HCT116 (cell line): ENCODE measurements around the gene TNFRSF21. TPM values are rescaled to one million over a fixed set of nuclear protein-coding genes. Genes with fewer than 3 reads are reported as not detected.

Experiments used
- ATAC-seq: fragments of 200-7000 bp; cut with Tn5 transposase; 2 replicates; pipeline ENCODE4 v1.9.1; 2020; ENCODE audit warnings: mild to moderate bottlenecking, moderate library complexity
- BruUV-seq: library from RNA; stranded (reverse); fragments of 400-500 nt; replicated peaks from 2 replicates; lab custom pipeline; 2021; lab: Mats Ljungman, UMichigan
- CTCF ChIA-PET: fragments of 300-600 bp; sonication (Branson Sonifier 250); formaldehyde crosslinking; loops from one replicate; lab custom pipeline; 2021; ENCODE audit warnings: antibody characterized with exemption; lab: Charles Lee
- POLR2A ChIA-PET: fragments of 300-600, 350-600 bp; sonication (Branson Sonifier 250); formaldehyde crosslinking; loops from one replicate; lab custom pipeline; 2021; ENCODE audit warnings: antibody characterized with exemption; lab: Charles Lee
- RAD21 ChIA-PET, 2 experiments: fragments of 300-600 bp; sonication (Branson Sonifier 250); formaldehyde crosslinking; loops; one replicate each; lab custom pipeline; 2023; ENCODE audit warnings: low total read pairs in 2 of 2; ENCODE audit not compliant: uncharacterized antibody in 2 of 2, unreplicated experiment in 2 of 2, low non-redundant PET in 1 of 2; lab: Charles Lee
- DNase-seq: peaks from one replicate; pipeline ENCODE4 v3.0.0-alpha.2; 2010; ENCODE audit warnings: low read depth, low spot score
- H2AFZ ChIP-seq: fragments of 200-600 bp; shearing (Covaris generic), sonication (generic); 2 replicates; pipeline ENCODE4 v1.6.1; 2017; ENCODE audit warnings: low read depth, mixed run types, mixed read lengths, antibody characterized with exemption, low read length; ENCODE audit not compliant: poor library complexity, severe bottlenecking
- H3K27ac ChIP-seq: 2 replicates; pipeline ENCODE4 v1.5.1; 2012; ENCODE audit warnings: low read depth, low read length
- H3K27me3 ChIP-seq: fragments of 200-600 bp; sonication (generic); 2 replicates; pipeline ENCODE4 v1.6.1; 2016; ENCODE audit warnings: mixed run types, low read length, mixed read lengths; ENCODE audit not compliant: insufficient read depth
- H3K36me3 ChIP-seq, 2 experiments: fragments of 200-500 bp in 1 of 2; fragments of 200-600 bp in 1 of 2; sonication (Bioruptor generic) in 1 of 2; sonication (generic) in 1 of 2; 2 replicates each; pipeline versions ENCODE4 v1.5.1 to v1.6.1; 2014 to 2016; ENCODE audit warnings: low read length in 2 of 2, inconsistent platforms in 1 of 2, mixed read lengths in 1 of 2, mixed run types in 1 of 2; ENCODE audit not compliant: insufficient read depth in 2 of 2, control insufficient read depth in 1 of 2
- H3K4me1 ChIP-seq, 2 experiments: fragments of 200-600 bp in 1 of 2; sonication (generic) in 1 of 2; 2 replicates each; pipeline versions ENCODE4 v1.5.1 to v1.6.1; 2012 to 2017; ENCODE audit warnings: low read length in 2 of 2, inconsistent platforms in 1 of 2, mild to moderate bottlenecking in 1 of 2, mixed read lengths in 1 of 2, mixed run types in 1 of 2, moderate library complexity in 1 of 2; ENCODE audit not compliant: insufficient read depth in 2 of 2, control insufficient read depth in 1 of 2
- H3K4me2 ChIP-seq: fragments of 200-600 bp; sonication (generic); 2 replicates; pipeline ENCODE4 v1.6.1; 2017; ENCODE audit warnings: mixed run types, low read length, mixed read lengths
- H3K4me3 ChIP-seq, 2 experiments: fragments of 200-600 bp in 1 of 2; sonication (generic) in 1 of 2; replicated peaks in 1 of 2; 2 replicates each; pipeline ENCODE4 v1.5.1; 2011 to 2016; ENCODE audit warnings: low read length in 2 of 2, control low read depth in 1 of 2, low read depth in 1 of 2, mild to moderate bottlenecking in 1 of 2, mixed read lengths in 1 of 2, mixed run types in 1 of 2
- H3K79me2 ChIP-seq: fragments of 200-600 bp; sonication (generic); 2 replicates; pipeline ENCODE4 v1.6.1; 2017; ENCODE audit warnings: mild to moderate bottlenecking, mixed run types, low read length, moderate library complexity, mixed read lengths; ENCODE audit not compliant: insufficient read depth
- H3K9ac ChIP-seq: fragments of 200-600 bp; sonication (generic); 2 replicates; pipeline ENCODE4 v1.6.1; 2016; ENCODE audit warnings: low read length, mixed read lengths
- H3K9me2 ChIP-seq: fragments of 200-600 bp; sonication (generic), shearing (Covaris generic); 2 replicates; pipeline ENCODE4 v1.6.1; 2017; ENCODE audit warnings: mixed run types, mild to moderate bottlenecking, moderate library complexity; ENCODE audit not compliant: insufficient read depth
- H3K9me3 ChIP-seq, 2 experiments: fragments of 200-500 bp in 1 of 2; fragments of 200-600 bp in 1 of 2; sonication (Bioruptor generic) in 1 of 2; sonication (generic) in 1 of 2; 2 replicates each; pipeline ENCODE4 v1.6.1; 2014 to 2017; ENCODE audit warnings: low read length in 2 of 2, mixed read lengths in 2 of 2, inconsistent platforms in 1 of 2, low read depth in 1 of 2, mild to moderate bottlenecking in 1 of 2, mixed run types in 1 of 2, moderate library complexity in 1 of 2; ENCODE audit not compliant: control insufficient read depth in 1 of 2, insufficient read depth in 1 of 2
- H4K20me1 ChIP-seq: fragments of 200-600 bp; sonication (generic), shearing (Covaris generic); 2 replicates; pipeline ENCODE4 v1.6.1; 2017; ENCODE audit warnings: mixed run types, mild to moderate bottlenecking, moderate library complexity; ENCODE audit not compliant: insufficient read depth
- CBX3 ChIP-seq: IDR thresholded peaks from 2 replicates; pipeline ENCODE4 v1.6.1; 2012; ENCODE audit warnings: low read depth
- CEBPB ChIP-seq: IDR thresholded peaks from 2 replicates; pipeline ENCODE4 v1.6.1; 2012; ENCODE audit warnings: low read depth
- EZH2 ChIP-seq: fragments of 200-600 bp; sonication (generic); IDR thresholded peaks from 2 replicates; pipeline ENCODE4 v1.6.1; 2017; ENCODE audit warnings: antibody characterized with exemption, mixed run types
- EZH2phosphoT487 ChIP-seq: fragments of 200-600 bp; IDR thresholded peaks from 2 replicates; pipeline ENCODE4 v1.6.1; 2018; ENCODE audit warnings: antibody characterized with exemption, borderline replicate concordance
- SIN3A ChIP-seq: IDR thresholded peaks from 2 replicates; pipeline ENCODE4 v1.6.1; 2012; ENCODE audit warnings: low read depth
- SP1 ChIP-seq: IDR thresholded peaks from 2 replicates; pipeline ENCODE4 v1.6.1; 2012; ENCODE audit warnings: low read depth
- ZFX ChIP-seq: fragments of 450-650 bp; IDR thresholded peaks from 2 replicates; pipeline ENCODE4 v1.6.1; 2017
- ZNF274 ChIP-seq: fragments of 200-500 bp; sonication (Bioruptor generic); IDR thresholded peaks from 2 replicates; pipeline ENCODE4 v1.6.1; 2014; ENCODE audit warnings: mild to moderate bottlenecking, low read depth, low read length, inconsistent platforms
- intact Hi-C: fragments of 100-400 bp; cut with micrococcal nuclease; formaldehyde crosslinking; loops from 2 replicates; pipeline ENCODE4 v1.10.0; 2022
- total RNA-seq: library from RNA; stranded (reverse); gene quantifications from one replicate; pipeline ENCODE4 v1.2.1, GENCODE V29; 2021; ENCODE audit not compliant: unreplicated experiment
- TF ChIP-seq, protein P1 (sequence below): IDR thresholded peaks from 2 replicates; pipeline ENCODE4 v1.6.1; 2012
- TF ChIP-seq, protein P2 (sequence below): IDR thresholded peaks from 2 replicates; pipeline ENCODE4 v1.6.1; 2011; ENCODE audit warnings: mild to moderate bottlenecking, low read length, moderate library complexity; ENCODE audit not compliant: insufficient replicate concordance; ENCODE audit errors: extremely low read depth
- TF ChIP-seq, protein P3 (sequence below): IDR thresholded peaks from 2 replicates; pipeline ENCODE4 v1.6.1; 2012; ENCODE audit warnings: low read depth

The TNFRSF21 gene
- total RNA-seq, 1 experiment from 2014 or later, result 48.3 TPM

DNA sequence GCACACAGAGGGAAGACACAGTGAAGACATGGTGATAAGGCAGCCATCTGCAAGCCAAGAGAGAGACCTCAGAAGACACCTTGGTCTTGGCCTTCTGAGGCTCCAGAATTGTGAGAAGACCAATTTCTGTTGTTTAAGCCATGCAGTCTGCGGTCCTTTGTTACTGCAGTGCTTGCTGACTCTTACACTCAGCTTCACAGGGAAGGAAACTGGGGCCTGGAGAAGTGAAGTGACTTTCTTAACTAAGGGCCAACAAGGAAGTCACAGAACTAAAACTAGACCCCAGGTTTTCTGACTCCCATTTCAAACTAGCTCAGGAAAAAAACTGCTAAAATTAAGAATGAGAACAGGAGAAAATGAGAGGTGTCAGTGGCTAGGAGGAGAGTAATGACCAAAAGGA, 74.3 kb downstream of the TNFRSF21 start:
- H3K9me2 ChIP-seq, result no peaks in the 10 kb centered on the region
- no peaks in the 10 kb centered on the region for H3K27me3 ChIP-seq
- CTCF ChIA-PET, result no interaction called here
- no peak overlapping the region for H2AFZ ChIP-seq
- peaks cover 7 to 16% of the 10 kb centered on the region in 2 experiments; a peak in 3 of 4 replicates for H3K36me3 ChIP-seq
- DNase-seq (no peak), ATAC-seq (no peak)
- no peaks in the 10 kb centered on the region for H3K9me3 ChIP-seq
- intact Hi-C loops, result no loop called here
- no peak overlapping the region for H3K4me3 ChIP-seq
- RAD21 ChIA-PET, result no interaction called here
- no peak overlapping the region for H3K4me2 ChIP-seq
- no peak overlapping the region for H3K27ac ChIP-seq
- H3K4me1 ChIP-seq, result peaks cover 0 to 5% of the 10 kb centered on the region in 2 experiments; a peak in 1 of 4 replicates
- H3K9ac ChIP-seq, result no peak overlapping the region
- TF ChIP-seq EZH2 (no peak), CBX3 (no peak)
- TF ChIP-seq, protein P1, sequence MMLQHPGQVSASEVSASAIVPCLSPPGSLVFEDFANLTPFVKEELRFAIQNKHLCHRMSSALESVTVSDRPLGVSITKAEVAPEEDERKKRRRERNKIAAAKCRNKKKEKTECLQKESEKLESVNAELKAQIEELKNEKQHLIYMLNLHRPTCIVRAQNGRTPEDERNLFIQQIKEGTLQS, result no peak
- peaks cover 34% of the 10 kb centered on the region; the same call in 1 of the 2 replicates for H3K79me2 ChIP-seq
- BruUV-seq, result no TSS peak
- no peaks in the 10 kb centered on the region for H4K20me1 ChIP-seq
- POLR2A ChIA-PET, result no interaction called here

DNA sequence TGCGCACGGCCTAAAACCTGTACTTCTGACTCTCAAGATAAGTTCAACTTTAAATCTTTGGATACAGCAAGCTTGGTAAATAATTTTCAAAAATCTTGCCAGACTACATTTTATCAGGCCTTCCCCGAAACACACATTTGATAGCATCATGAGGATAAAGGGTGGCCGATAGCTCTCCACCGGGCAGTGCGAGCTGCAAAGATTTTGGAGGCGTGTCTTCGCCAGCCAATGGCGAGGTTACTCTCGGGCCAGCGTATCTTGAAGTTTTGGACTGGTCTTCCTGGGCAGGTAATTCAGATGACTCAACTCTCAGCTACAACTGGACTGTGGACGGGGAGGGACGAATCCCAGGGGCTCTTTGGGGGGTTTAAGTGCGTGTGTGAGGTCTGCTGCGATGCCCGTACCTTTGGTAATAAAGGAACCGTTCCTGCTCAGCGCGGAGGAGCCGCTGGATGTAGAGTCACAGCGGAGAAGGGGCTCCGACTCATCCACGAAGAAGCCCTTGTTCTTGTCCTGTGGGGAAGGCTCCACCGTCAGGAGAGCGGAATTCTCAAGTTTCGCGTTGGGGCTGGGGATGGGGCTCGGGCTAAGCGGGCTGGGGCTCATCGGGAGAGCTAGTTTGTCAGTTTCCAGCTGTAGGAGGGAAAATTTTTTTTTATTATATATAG, 75.3 kb downstream of the TNFRSF21 start:
- Histone ChIP-seq H3K4me2 (no peak overlapping the region), H3K4me1 (peaks cover 0 to 5% of the 10 kb centered on the region in 2 experiments; a peak in 1 of 4 replicates), H3K79me2 (peaks cover 24% of the 10 kb centered on the region; the same call in 1 of the 2 replicates), H2AFZ (no peak overlapping the region), H3K27ac (no peak overlapping the region), H3K4me3 (no peak overlapping the region), H3K9ac (no peak overlapping the region), H3K27me3 (no peaks in the 10 kb centered on the region), H3K9me2 (no peaks in the 10 kb centered on the region), H4K20me1 (no peaks in the 10 kb centered on the region), H3K36me3 (peaks cover 7 to 18% of the 10 kb centered on the region in 2 experiments; a peak in 3 of 4 replicates), H3K9me3 (no peaks in the 10 kb centered on the region)
- DNase-seq (no peak), ATAC-seq (no peak)
- BruUV-seq, result no TSS peak
- ChIA-PET CTCF (no interaction called here), RAD21 (no interaction called here), POLR2A (no interaction called here)
- intact Hi-C loops, result no loop called here
- TF ChIP-seq EZH2phosphoT487, result no peak
- no peak for TF ChIP-seq CEBPB
- TF ChIP-seq ZNF274, result no peak
- TF ChIP-seq SP1, result no peak
- no peak for TF ChIP-seq SIN3A
- no peak for TF ChIP-seq EZH2
- TF ChIP-seq, protein P2, sequence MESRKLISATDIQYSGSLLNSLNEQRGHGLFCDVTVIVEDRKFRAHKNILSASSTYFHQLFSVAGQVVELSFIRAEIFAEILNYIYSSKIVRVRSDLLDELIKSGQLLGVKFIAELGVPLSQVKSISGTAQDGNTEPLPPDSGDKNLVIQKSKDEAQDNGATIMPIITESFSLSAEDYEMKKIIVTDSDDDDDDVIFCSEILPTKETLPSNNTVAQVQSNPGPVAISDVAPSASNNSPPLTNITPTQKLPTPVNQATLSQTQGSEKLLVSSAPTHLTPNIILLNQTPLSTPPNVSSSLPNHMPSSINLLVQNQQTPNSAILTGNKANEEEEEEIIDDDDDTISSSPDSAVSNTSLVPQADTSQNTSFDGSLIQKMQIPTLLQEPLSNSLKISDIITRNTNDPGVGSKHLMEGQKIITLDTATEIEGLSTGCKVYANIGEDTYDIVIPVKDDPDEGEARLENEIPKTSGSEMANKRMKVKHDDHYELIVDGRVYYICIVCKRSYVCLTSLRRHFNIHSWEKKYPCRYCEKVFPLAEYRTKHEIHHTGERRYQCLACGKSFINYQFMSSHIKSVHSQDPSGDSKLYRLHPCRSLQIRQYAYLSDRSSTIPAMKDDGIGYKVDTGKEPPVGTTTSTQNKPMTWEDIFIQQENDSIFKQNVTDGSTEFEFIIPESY, result no peak
- TF ChIP-seq ZFX, result no peak
- TF ChIP-seq CBX3, result no peak
- TF ChIP-seq, protein P3, sequence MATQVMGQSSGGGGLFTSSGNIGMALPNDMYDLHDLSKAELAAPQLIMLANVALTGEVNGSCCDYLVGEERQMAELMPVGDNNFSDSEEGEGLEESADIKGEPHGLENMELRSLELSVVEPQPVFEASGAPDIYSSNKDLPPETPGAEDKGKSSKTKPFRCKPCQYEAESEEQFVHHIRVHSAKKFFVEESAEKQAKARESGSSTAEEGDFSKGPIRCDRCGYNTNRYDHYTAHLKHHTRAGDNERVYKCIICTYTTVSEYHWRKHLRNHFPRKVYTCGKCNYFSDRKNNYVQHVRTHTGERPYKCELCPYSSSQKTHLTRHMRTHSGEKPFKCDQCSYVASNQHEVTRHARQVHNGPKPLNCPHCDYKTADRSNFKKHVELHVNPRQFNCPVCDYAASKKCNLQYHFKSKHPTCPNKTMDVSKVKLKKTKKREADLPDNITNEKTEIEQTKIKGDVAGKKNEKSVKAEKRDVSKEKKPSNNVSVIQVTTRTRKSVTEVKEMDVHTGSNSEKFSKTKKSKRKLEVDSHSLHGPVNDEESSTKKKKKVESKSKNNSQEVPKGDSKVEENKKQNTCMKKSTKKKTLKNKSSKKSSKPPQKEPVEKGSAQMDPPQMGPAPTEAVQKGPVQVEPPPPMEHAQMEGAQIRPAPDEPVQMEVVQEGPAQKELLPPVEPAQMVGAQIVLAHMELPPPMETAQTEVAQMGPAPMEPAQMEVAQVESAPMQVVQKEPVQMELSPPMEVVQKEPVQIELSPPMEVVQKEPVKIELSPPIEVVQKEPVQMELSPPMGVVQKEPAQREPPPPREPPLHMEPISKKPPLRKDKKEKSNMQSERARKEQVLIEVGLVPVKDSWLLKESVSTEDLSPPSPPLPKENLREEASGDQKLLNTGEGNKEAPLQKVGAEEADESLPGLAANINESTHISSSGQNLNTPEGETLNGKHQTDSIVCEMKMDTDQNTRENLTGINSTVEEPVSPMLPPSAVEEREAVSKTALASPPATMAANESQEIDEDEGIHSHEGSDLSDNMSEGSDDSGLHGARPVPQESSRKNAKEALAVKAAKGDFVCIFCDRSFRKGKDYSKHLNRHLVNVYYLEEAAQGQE, result no peak
